ENCODE results near the gene NEDD9.

Gene NEDD9

DNA sequence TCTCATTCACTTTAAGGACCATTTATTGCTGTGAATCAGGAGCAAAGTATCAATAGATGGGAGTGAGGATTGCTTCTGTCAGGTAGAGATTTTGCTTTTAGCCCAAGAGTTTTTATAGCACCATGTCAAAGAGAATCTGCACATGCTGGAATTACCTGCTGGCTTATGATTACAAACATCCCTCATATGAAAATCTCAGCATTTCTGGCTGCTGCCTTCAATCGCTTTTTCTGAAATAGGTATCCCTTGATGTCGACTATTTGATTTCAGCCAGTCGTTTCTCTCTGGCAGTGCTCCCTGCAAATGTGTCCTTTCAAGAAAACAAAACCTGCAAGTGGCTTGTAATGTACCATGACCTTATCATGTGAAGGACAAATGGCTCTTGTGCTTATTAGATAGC is 34.5 kb upstream of the NEDD9 start:
- H3K9me3 Mint-ChIP-seq = no peaks in the 10 kb centered on the region
- H3K4me3 Mint-ChIP-seq = no peak overlapping the region
- H3K27ac Mint-ChIP-seq = no peak overlapping the region
- peaks cover 14% of the 10 kb centered on the region for H3K4me1 Mint-ChIP-seq
- ATAC-seq (no peak), DNase-seq (no peak)
- H3K27me3 Mint-ChIP-seq = no peaks in the 10 kb centered on the region

DNA sequence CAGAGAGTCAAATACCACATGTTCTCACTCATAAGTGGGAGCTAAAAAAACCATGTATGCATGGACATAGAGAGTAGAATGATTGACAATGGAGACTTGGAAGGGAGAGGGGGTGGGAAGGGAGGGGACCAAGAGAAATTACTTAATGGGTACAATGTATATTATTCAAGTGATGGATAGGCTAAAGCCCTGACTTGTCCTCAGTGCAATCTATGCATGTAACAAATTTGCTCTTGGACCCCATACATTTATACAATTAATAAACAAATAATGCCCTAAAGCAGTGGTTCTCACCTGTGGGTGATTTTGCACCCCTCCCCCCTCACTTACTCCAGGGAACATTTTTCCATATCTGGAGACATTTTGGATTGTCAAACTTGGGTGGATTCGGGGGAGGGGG is 33.5 kb upstream of the NEDD9 start:
- H3K27me3 Mint-ChIP-seq = no peaks in the 10 kb centered on the region
- no peak for DNase-seq
- no peak overlapping the region for H3K27ac Mint-ChIP-seq
- ATAC-seq = no peak
- H3K4me3 Mint-ChIP-seq = no peak overlapping the region
- H3K4me1 Mint-ChIP-seq = peaks cover 20% of the 10 kb centered on the region
- no peaks in the 10 kb centered on the region for H3K9me3 Mint-ChIP-seq

DNA sequence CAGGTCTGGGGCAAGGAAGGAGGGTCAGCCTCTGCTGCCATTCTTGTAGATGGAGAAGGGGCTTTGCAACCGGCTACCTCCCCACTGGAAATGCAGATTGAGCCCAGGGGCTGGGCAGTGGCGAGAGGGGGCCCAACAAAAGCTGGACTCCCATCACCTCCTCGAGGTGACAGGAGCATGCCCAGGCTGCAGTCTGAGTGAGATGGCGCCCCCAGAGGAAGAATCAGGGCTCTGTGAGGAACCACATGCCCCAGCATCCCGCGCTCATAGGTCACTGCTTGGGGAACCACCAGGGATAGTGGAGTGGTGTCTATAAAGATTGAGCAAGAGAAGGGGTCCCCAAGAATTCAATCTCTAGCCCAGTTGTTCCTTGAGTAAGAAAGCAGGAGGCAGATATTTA is 31.6 kb upstream of the NEDD9 start:
- Mint-ChIP-seq H3K27me3 (no peaks in the 10 kb centered on the region), H3K9me3 (no peaks in the 10 kb centered on the region), H3K4me1 (peaks cover 33% of the 10 kb centered on the region), H3K4me3 (no peak overlapping the region), H3K27ac (no peak overlapping the region)
- no peak for ATAC-seq
- DNase-seq = no peak

DNA sequence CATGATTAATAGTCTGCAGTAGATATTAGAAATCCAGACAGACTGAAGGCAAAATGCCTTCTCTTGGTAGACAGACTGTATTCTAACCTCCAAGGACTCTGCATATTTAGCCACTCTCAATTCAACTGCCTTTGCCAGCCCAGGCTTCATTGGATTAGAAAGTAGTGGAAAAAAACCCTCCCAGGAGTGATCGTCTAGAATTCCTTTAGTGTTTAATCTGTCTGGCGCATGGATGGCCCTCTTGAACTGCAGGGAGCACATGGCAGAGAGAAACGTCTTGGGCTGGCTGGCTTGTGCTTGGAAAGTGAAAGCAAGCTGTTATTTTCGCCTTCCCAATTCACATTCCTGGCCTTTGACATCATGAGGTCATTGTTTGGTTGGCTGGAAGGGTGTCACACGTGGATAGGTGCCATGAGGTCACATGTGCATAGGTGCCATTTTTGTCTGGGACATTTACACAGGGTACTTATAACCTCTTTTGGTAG is 30.9 kb upstream of the NEDD9 start:
- DNase-seq = no peak
- H3K4me3 Mint-ChIP-seq = no peak overlapping the region
- no peaks in the 10 kb centered on the region for H3K27me3 Mint-ChIP-seq
- H3K9me3 Mint-ChIP-seq = no peaks in the 10 kb centered on the region
- H3K27ac Mint-ChIP-seq = no peak overlapping the region
- peaks cover 41% of the 10 kb centered on the region for H3K4me1 Mint-ChIP-seq
- ATAC-seq = no peak

DNA sequence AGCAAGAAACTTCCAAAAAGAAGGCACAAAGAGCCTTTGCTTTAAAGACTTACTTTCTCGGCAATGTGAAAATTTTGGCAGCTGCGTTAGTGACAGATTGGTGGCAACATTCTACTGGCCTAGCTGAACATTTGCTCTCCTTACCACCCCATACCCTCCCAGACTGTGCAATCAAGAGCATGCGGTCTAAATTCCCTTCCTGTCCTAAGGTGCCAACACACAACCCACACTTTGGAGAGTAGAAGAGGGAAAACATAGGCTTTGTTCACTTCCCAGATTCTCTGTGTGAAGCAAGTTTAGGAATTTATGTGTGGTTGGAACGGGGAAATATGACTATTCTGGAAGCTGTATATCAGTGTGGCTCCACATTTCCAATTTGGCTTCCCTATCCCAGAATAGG is 29.8 kb upstream of the NEDD9 start:
- Mint-ChIP-seq H3K4me3 (no peak overlapping the region), H3K9me3 (no peaks in the 10 kb centered on the region), H3K27me3 (no peaks in the 10 kb centered on the region), H3K4me1 (peaks cover 52% of the 10 kb centered on the region), H3K27ac (no peak overlapping the region)
- no peak for ATAC-seq
- no peak for DNase-seq

DNA sequence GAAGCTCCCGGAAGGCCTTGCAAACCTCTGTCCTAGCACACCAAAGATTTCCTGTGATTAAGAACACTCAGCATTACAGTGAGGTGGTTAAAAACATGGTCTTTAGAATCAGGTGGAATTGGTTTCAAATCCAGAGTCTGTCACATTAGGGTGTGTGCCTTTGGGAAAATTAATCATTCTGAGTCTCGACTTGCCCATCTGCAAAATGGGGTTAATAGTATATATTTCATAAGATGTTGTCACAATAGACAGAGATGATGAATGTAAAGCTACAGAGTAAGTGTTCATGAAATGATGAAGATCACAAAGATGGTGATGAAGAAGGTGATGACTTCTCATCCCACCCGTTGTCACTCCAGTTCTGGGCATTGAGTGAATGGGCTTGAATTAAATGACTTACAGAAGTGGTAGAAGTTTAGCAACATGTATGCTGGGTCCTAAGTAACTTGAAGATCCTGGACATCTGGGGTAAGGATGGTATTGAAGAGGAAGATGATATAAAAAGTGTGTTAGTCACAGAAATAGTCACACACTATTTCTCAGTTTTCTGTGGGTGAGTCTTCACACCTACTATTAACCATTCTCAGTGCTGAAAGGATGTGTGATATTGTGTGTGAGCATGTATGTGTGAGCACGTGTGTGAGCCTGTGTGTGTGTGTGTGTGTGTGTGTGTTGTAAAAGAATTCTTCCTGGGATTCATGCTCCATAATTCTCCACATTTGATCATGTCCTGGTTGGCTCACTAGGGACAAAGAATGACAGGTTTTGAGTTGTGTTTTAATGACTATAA is 28.0 kb upstream of the NEDD9 start:
- no peak overlapping the region for H3K27ac Mint-ChIP-seq

DNA sequence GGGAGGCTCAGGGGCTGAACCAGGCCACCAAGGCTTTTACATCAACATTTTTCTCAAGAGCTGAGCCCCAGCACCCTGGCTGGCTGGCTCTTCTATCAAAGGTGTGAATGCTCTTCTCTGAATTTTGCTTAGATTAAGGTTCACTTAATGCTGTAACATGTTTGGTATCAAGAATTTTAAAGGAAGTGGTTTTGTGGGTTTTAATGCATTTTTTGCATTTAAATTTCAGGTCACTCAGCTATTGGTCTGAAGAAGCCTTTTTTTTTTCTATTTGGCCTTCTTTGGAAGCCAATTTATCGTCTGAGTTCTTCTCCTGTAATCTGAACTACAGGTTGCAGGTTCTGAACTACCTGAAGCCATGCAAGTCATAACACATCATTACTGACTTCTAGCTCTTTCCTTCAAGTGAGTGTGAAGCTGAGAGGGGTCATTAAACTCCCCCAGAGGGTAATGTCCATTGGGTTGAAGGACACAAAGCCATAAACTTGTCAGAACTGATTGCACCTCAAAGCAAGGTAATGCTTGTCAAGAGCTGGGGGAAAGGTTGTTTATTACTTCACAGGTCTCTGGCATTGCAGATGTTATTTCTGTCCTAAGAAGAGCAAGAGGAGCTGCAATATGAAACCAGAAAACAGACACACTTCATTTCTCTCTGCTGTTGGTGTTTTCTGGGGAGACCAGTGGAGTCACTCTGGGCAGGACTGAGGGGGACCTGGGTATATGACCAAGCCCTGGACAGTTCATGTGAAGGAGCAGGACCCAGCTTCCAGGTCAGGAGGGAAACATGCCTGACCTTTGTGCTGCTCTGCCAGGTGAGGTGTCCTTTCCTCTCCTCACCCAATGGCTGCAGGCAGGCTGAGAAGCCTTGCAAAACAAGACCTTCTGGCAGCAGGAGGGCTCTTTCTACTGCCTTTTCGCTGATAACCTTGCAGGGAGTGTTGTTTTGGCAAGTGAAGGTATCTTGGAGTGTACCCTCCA is 26.1 kb upstream of the NEDD9 start:
- no peaks in the 10 kb centered on the region for H3K9me3 Mint-ChIP-seq
- peak; percentile 92 for ATAC-seq
- DNase-seq = peak; percentile 36 to 37
- peaks cover 57% of the 10 kb centered on the region for H3K4me1 Mint-ChIP-seq
- H3K4me3 Mint-ChIP-seq = peak overlapping the region; percentile 47 to 69
- peak overlapping the region; percentile 69 to 83 for H3K27ac Mint-ChIP-seq
- no peaks in the 10 kb centered on the region for H3K27me3 Mint-ChIP-seq

More for the DNA sequence above, 28.0 kb upstream of the NEDD9 start:
- no peak for DNase-seq
- Mint-ChIP-seq H3K9me3 (no peaks in the 10 kb centered on the region), H3K27me3 (no peaks in the 10 kb centered on the region), H3K4me3 (no peak overlapping the region), H3K4me1 (peaks cover 61% of the 10 kb centered on the region)
- no peak for ATAC-seq

DNA sequence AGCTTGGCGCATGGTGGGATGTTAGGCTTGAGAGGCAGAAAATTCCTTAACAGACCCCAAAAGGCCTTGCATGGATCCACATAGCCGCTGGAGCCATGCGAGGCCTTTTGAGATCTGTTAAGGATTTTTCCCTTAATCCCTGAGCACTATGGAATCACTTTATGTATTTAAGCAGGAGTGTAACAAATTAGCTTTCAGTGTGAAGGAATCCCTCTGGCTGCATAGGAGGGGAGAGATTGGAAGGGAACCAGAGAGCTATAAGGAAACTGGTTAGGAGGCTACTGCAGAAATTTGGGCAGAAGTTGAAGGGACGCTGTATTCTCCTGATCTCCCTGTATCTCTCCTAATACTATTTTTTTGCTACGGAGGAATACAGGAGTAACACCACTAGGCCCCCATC is 23.1 kb upstream of the NEDD9 start:
- peaks cover 46% of the 10 kb centered on the region for H3K4me1 Mint-ChIP-seq
- no peaks in the 10 kb centered on the region for H3K9me3 Mint-ChIP-seq
- no peak for ATAC-seq
- no peak overlapping the region for H3K4me3 Mint-ChIP-seq
- H3K27ac Mint-ChIP-seq = no peak overlapping the region
- DNase-seq = no peak
- no peaks in the 10 kb centered on the region for H3K27me3 Mint-ChIP-seq

DNA sequence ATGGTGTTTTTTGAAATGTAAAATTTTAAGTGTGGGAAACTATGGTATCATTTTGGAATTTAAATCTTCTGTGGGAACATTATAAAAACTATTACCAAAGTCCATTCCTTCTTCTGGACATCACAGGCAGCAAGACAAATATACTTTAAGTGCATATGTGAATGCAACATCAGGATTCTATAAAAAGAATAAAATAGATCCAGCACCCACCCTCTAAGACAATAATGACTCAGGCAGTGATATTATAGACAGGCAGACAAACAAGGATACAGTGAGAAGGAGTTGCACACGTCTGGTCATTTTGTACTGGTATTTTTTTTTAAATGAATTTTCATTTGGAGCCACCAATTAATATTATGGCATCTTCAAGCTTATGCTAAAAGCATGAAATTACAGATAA is 21.1 kb upstream of the NEDD9 start:
- H3K27ac Mint-ChIP-seq = no peak overlapping the region
- DNase-seq (no peak), ATAC-seq (no peak)
- peaks cover 31% of the 10 kb centered on the region for H3K4me1 Mint-ChIP-seq
- no peak overlapping the region for H3K4me3 Mint-ChIP-seq
- H3K9me3 Mint-ChIP-seq = no peaks in the 10 kb centered on the region
- no peaks in the 10 kb centered on the region for H3K27me3 Mint-ChIP-seq

DNA sequence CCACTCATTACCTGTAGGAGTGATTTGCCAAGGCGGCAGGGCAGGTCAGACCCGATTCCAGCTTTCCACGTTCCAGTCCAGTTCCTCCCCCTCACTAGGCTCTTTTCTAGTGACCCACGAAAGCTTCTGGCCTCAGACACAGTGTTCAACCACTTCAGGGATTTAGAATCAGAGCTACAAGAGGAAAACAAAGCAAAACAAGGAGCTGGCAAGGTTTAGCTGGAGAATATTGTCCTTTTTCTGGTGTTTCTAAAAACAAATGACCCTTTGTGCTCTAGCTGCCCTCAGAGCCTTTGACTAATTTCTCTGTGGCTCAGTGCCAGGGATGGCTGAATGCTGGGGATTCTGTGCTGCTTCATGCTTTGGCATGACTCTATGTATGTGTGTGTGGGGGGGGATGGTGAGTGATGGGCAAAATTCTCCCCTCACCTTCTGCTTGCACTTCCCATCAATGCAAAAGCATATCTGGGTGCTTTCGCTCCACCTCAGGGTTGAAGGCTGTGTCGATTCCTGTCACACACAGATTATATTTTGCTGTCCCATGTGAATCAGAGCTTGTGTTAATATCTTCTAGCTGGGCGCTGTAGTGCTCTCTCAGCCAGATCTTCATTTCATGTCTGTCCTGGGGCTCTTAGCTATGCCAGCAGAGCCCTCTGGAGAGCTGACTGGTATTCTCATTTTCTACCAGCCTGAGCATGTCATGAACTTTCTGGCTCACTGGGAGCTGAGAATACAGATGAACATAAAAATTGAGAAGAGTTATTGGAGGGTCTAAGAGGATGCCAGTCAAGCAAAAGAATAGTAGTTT is 19.3 kb upstream of the NEDD9 start:
- Mint-ChIP-seq H3K9me3 (peaks cover 0 to 4% of the 10 kb centered on the region in 2 donors), H3K27ac (no peak overlapping the region), H3K27me3 (no peaks in the 10 kb centered on the region), H3K4me1 (peaks cover 13% of the 10 kb centered on the region), H3K4me3 (no peak overlapping the region)
- ATAC-seq = no peak
- DNase-seq = no peak

DNA sequence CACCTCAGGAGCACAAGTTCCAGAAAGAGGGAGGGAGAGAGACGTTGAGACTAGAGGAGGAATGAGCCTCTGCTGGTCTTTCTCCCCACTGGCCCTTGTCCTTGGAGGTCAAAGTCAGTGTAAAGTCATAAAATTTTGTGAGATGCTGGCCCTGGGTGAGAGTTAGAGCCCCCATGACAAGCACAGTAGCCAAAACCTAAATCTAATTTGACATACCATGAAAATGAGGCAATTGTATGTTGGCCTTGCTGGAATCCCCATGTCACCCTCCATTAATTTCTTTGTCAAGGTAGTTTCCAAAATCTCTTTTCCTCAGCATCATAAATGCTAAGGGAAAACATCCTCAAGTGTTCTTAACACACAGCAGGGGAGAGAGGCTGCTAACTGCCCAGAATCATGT is 17.6 kb upstream of the NEDD9 start:
- no peak for ATAC-seq
- H3K4me3 Mint-ChIP-seq = no peak overlapping the region
- H3K27ac Mint-ChIP-seq = no peak overlapping the region
- DNase-seq = no peak
- peaks cover 0 to 4% of the 10 kb centered on the region in 2 donors for H3K9me3 Mint-ChIP-seq
- peaks cover 7% of the 10 kb centered on the region for H3K4me1 Mint-ChIP-seq
- no peaks in the 10 kb centered on the region for H3K27me3 Mint-ChIP-seq

DNA sequence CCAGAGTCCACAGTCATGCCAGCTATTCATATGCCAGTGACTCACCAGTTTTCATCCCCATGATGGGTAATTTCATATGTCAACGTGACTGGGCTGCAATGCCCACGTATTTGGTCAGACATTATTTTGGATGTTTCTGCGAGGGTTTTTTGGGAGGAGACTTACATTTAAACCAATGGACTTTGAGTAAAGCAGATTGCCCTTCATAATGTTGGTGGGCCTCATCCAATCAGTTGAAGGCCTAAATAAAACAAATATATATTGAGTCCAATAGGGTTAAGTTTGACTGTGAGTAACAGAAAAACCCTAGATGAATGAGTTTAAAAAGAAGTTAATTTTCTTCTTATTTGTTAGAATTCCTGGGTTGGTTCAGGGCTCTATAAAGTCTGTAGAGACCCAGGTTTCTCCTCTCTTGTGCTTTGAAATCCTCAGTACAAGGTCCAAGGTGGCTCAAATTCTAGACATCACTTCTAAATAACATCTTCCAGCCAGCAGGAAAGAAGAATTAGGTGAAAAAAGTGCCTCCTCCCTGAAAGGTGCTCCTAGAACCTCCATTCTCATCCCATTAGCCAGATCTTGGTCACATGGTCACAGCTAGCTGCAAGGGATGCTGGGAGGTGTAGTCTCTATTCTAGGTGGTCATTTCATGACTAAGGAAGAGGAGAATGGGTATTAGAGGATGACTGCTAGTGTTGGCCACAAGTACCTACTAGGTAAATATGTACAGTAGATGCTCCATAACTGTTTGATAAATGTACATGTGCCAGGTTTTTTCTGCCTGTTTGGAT is 16.7 kb upstream of the NEDD9 start:
- DNase-seq = no peak
- no peak overlapping the region for H3K27ac Mint-ChIP-seq
- H3K27me3 Mint-ChIP-seq = no peaks in the 10 kb centered on the region
- no peak overlapping the region for H3K4me3 Mint-ChIP-seq
- peaks cover 11% of the 10 kb centered on the region for H3K4me1 Mint-ChIP-seq
- no peak for ATAC-seq
- peaks cover 0 to 4% of the 10 kb centered on the region in 2 donors for H3K9me3 Mint-ChIP-seq

DNA sequence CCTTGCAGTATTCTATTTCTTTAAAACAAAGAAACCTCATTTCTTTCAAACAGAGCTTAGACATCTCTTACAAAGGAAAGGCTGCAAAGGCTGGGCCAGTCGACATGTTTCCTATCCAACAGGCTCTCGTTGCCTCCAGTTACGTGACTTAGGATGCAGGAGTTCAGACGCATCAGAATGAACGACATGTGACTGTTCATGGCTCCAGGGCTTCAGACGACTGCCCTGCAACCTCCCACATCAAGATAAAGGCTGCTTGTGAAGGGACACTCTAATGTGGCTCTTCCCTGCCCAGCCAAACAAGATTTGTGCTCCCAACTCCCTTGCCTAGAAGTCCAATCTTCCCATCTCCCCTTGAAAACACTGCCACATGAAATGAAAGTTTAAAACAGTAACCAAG is 14.3 kb upstream of the NEDD9 start:
- H3K4me3 Mint-ChIP-seq = no peak overlapping the region
- ATAC-seq (no peak), DNase-seq (no peak)
- no peak overlapping the region for H3K27ac Mint-ChIP-seq
- H3K27me3 Mint-ChIP-seq = no peaks in the 10 kb centered on the region
- peaks cover 13% of the 10 kb centered on the region for H3K4me1 Mint-ChIP-seq
- H3K9me3 Mint-ChIP-seq = peaks cover 0 to 4% of the 10 kb centered on the region in 2 donors

DNA sequence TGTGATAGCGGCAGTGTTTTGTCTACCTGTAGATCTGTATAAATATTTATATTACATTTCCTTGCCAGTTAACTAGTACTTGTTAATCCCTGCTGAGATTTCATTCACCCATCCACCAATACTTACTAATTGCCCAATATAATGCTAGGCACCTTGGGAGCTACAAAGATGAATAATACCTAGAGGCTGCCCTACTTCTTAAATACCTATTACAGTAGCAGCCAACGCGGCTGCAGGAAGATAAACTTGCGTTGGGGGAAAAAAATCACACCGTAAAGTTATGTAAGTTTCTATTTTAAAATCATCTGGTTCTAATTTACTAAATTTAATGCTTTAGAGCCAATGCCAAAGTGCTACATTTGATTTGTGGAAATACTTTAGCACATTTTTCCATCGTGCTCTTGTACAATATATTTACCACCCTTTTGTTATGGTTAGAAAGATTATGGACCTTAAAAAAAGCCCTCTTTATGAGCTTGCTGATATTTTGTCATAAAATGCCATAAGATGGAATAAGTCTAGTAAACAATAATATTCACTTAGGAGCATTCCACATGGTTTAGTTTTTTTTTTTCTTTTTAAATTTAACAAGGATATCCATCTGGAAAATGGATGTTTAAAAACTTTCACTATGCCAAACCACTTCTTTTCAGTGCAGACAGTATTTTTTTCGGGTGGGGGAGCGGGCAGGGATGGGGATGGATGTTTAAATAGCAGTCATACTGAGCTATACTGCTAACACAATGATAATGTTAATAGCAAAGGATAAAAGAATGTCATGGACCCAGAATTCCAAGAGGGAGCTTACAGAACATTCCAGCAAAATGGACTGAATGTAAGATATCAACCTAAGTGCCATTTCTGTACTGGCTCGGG is 13.2 kb upstream of the NEDD9 start:
- DNase-seq (no peak), ATAC-seq (no peak)
- no peak overlapping the region for H3K27ac Mint-ChIP-seq
- peaks cover 13% of the 10 kb centered on the region for H3K4me1 Mint-ChIP-seq
- no peak overlapping the region for H3K4me3 Mint-ChIP-seq
- H3K9me3 Mint-ChIP-seq = peaks cover 0 to 4% of the 10 kb centered on the region in 2 donors
- no peaks in the 10 kb centered on the region for H3K27me3 Mint-ChIP-seq
